Transverse colon (tissue), 4 donors: ENCODE measurements around the gene CD40. TPM values are rescaled to one million over a fixed set of nuclear protein-coding genes. Genes with fewer than 3 reads are reported as not detected.

ENCODE experiments used
- DNase-seq: peaks from one replicate; pipeline ENCODE4 v3.0.0-alpha.2; 2019
- H3K27ac ChIP-seq, 4 donors: fragments of 200-600 bp; sonication (generic); 2 replicates each; pipeline ENCODE4 v1.5.1; 2016 to 2018; ENCODE audit warnings: inconsistent platforms in 4 of 4
- H3K27me3 ChIP-seq: fragments of 200-600 bp; sonication (generic); 2 replicates; pipeline ENCODE4 v1.5.1; 2017; ENCODE audit warnings: inconsistent platforms
- H3K36me3 ChIP-seq, 4 donors: fragments of 200-600 bp; sonication (generic); 2 replicates each; pipeline ENCODE4 v1.5.1; 2017 to 2019; ENCODE audit warnings: inconsistent platforms in 4 of 4
- H3K4me1 ChIP-seq, 4 donors: fragments of 200-600 bp; sonication (generic); 2 replicates each; pipeline ENCODE4 v1.5.1; 2017 to 2020; ENCODE audit warnings: inconsistent platforms in 4 of 4
- H3K4me3 ChIP-seq, 4 donors: fragments of 200-600 bp; sonication (generic); 1 replicate in 1 of 4; 2 replicates in 3 of 4; pipeline versions ENCODE4 v1.5.1 to v1.6.1; 2017 to 2019; ENCODE audit warnings: inconsistent platforms in 4 of 4
- H3K9me3 ChIP-seq, 2 donors: fragments of 200-600 bp; sonication (generic); 2 replicates each; pipeline ENCODE4 v1.5.1; 2017 to 2019; ENCODE audit warnings: inconsistent platforms in 2 of 2
- CTCF ChIP-seq, 5 experiments: fragments of 200-600 bp in 3 of 5; fragments of 450-650 bp in 2 of 5; sonication (generic) in 3 of 5; IDR thresholded peaks; 1 replicate in 2 of 5; 2 replicates in 3 of 5; pipeline ENCODE4 v1.5.1; 2016 to 2017; ENCODE audit warnings: antibody characterized with exemption in 5 of 5, inconsistent platforms in 3 of 5, mild to moderate bottlenecking in 2 of 5, moderate library complexity in 1 of 5
- EP300 ChIP-seq: sonication (generic); formaldehyde crosslinking; IDR thresholded peaks from one replicate; pipeline ENCODE4 v1.6.1; 2017; ENCODE audit warnings: antibody characterized with exemption, low read depth
- POLR2A ChIP-seq: fragments of 450-650 bp; IDR thresholded peaks from one replicate; pipeline ENCODE4 v1.6.1; 2016; ENCODE audit warnings: antibody characterized with exemption, mild to moderate bottlenecking, moderate library complexity
- POLR2AphosphoS5 ChIP-seq, 3 donors: sonication (generic); formaldehyde crosslinking; IDR thresholded peaks; one replicate each; pipeline ENCODE4 v1.6.1; 2016; ENCODE audit warnings: antibody characterized with exemption in 3 of 3
- WGBS, 2 donors: methylation state at CpG; one replicate each; pipeline ENCODE4 v1.1.5; 2018; ENCODE audit warnings: low coverage in 1 of 2; 5-methylcytosine and 5-hydroxymethylcytosine counted together
- in situ Hi-C, 4 donors: fragments of 200-750 bp; cut with MboI; loops; one replicate each; pipeline versions ENCODE4 v1.15.0 to v1.15.1; 2017; ENCODE audit warnings: low sequenced_read_pairs in 3 of 4, low pct_ligation_motif_present in 1 of 4, low pct_unique_long_range_greater_than_20kb in 1 of 4
- intact Hi-C: fragments of 100-400 bp; cut with DNase I; formaldehyde crosslinking; loops from one replicate; pipeline ENCODE4 v1.15.1; 2023; ENCODE audit warnings: low total_unique reads
- total RNA-seq, 4 donors: library from RNA; depleted of rRNA; stranded (reverse); fragments of >200 nt; gene quantifications; one replicate each; pipeline ENCODE4 v1.1.0, GENCODE V29; 2016

The CD40 gene
- 10 to 100 TPM in 1 of 4 donors, 1 to 10 TPM in 3; 2.5 to 11.6 (median 3.5) TPM for total RNA-seq

GRCh38 chr20:46117704-46118467, at the start of gene CD40:
Gene CD40 (plus strand): TSS chr20:46118314. CDS start chr20:46118344, 30 bp downstream.
- 13% methylated on average over 40 of the region's 40 CpGs; no CpG with 5 or more reads in 1 of the 2 donors for WGBS, 2 donors
- no peaks in the 10 kb centered on the region for H3K9me3 ChIP-seq
- peak within 1 kb of the TSS; percentile 73 to 84 (median 81) for H3K27ac ChIP-seq
- peak within 1 kb of the TSS; percentile 16 to 46 (median 36) for H3K4me3 ChIP-seq
- H3K36me3 ChIP-seq, result no peaks in the 10 kb centered on the region
- intact Hi-C loops (no loop called here), in situ Hi-C loops (no loop called here)
- TF ChIP-seq EP300 (no peak), POLR2A (peak; percentile 43), POLR2AphosphoS5 (IDR thresholded peaks at IDR 0.05) (peak in 2 of 3 donors; percentile 34 to 40), CTCF (IDR thresholded peaks at IDR 0.05) (no peak)
- H3K4me1 ChIP-seq, result peaks cover 0 to 29% (median 16%) of the 10 kb centered on the region in 4 donors
- peak; percentile 88 for DNase-seq
- no peaks in the 10 kb centered on the region for H3K27me3 ChIP-seq

GRCh38 chr20:46070215-46070900, 47.8 kb upstream of the CD40 start:
- Histone ChIP-seq H3K27me3 (no peaks in the 10 kb centered on the region), H3K4me1 (no peaks in the 10 kb centered on the region), H3K4me3 (no peak overlapping the region), H3K27ac (no peak overlapping the region), H3K9me3 (no peaks in the 10 kb centered on the region), H3K36me3 (peaks cover 0 to 56% (median 24%) of the 10 kb centered on the region in 4 donors)
- in situ Hi-C loops, result no loop called here
- intact Hi-C loops, result no loop called here
- DNase-seq, result no peak
- no peak for TF ChIP-seq POLR2A
- no peak for TF ChIP-seq CTCF (IDR thresholded peaks at IDR 0.05)
- no peak for TF ChIP-seq EP300
- no peak for TF ChIP-seq POLR2AphosphoS5 (IDR thresholded peaks at IDR 0.05)
- 96 to 98% methylated on average over 6 to 20 of the region's 20 CpGs for whole genome bisulfite sequencing, 2 donors

GRCh38 chr20:46071573-46071972, 46.5 kb upstream of the CD40 start:
- Histone ChIP-seq H3K36me3 (peaks cover 0 to 44% (median 18%) of the 10 kb centered on the region in 4 donors), H3K27me3 (no peaks in the 10 kb centered on the region), H3K4me1 (no peaks in the 10 kb centered on the region), H3K4me3 (no peak overlapping the region), H3K27ac (no peak overlapping the region), H3K9me3 (no peaks in the 10 kb centered on the region)
- DNase-seq, result no peak
- intact Hi-C loops, result no loop called here
- in situ Hi-C loops, result no loop called here
- TF ChIP-seq POLR2AphosphoS5 (IDR thresholded peaks at IDR 0.05), result no peak
- TF ChIP-seq CTCF (IDR thresholded peaks at IDR 0.05), result no peak
- no peak for TF ChIP-seq POLR2A
- no peak for TF ChIP-seq EP300
- WGBS, 2 donors, result 93 to 94% methylated on average over 3 of the region's 3 CpGs

- in situ Hi-C loops, result no loop called here
- no peaks in the 10 kb centered on the region for H3K9me3 ChIP-seq
Measured at GRCh38 chr20:46073024-46073423, 45.1 kb upstream of the CD40 start.

More at GRCh38 chr20:46073024-46073423, 45.1 kb upstream of the CD40 start:
- H3K4me3 ChIP-seq, result no peak overlapping the region
- peaks cover 0 to 30% (median 12%) of the 10 kb centered on the region in 4 donors for H3K36me3 ChIP-seq
- H3K4me1 ChIP-seq, result no peaks in the 10 kb centered on the region
- 93 to 100% methylated on average over 1 to 4 of the region's 4 CpGs for WGBS, 2 donors
- TF ChIP-seq EP300 (no peak), POLR2A (no peak), POLR2AphosphoS5 (IDR thresholded peaks at IDR 0.05) (no peak), CTCF (IDR thresholded peaks at IDR 0.05) (no peak)
- no peak overlapping the region for H3K27ac ChIP-seq
- no peaks in the 10 kb centered on the region for H3K27me3 ChIP-seq
- intact Hi-C loops, result no loop called here
- no peak for DNase-seq
